NCI-H226 (cell line): ENCODE data around the gene TRIP4.
"Not testable (repeated sequence)": the region's sequence is repeated elsewhere in the genome, so short reads cannot be mapped to it uniquely, and the experiment has no call there.

Experiments
- DNase-seq: peaks from one replicate; pipeline ENCODE4 v3.0.0-alpha.2; 2015

TRIP4 gene

DNA sequence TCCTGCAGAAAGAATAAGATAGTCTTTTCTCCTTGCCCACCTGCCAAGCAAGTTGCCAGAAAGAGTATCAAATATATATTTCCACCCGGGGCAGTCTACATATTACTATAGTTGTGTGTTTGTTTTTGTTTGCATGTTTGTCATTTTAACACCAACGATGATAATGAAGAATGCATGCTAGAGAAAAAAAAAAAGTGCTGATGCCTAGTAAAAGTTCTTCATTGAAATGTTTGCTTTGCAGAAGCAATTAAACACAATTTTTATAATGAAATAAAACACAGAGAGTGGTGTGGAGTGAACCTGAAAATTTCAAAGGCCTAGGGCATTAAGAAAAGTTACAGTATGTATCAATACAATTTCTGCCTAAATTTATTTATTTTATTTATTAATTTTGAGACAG is 3.9 kb upstream of the TRIP4 start:
- no peak for DNase-seq

DNA sequence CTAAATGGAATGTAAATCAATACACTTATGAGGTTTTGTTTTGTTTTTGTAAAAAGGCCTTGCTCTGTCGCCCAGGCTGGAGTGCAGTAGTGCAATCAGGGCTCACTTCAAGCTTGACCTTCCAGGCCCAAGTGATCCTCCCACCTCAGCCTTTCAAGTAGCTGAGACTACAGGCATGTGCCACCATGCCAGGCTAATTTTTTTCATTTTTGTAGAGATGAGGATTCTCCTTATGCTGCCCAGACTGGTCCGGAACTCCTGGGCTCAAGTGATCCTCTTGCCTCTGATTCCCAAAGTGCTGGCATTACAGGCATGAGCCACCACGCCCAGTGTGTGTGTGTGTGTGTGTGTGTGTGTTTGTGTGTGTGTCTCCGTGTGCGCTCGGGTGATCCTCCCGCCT is 1.3 kb upstream of the TRIP4 start:
- no peak for DNase-seq

DNA sequence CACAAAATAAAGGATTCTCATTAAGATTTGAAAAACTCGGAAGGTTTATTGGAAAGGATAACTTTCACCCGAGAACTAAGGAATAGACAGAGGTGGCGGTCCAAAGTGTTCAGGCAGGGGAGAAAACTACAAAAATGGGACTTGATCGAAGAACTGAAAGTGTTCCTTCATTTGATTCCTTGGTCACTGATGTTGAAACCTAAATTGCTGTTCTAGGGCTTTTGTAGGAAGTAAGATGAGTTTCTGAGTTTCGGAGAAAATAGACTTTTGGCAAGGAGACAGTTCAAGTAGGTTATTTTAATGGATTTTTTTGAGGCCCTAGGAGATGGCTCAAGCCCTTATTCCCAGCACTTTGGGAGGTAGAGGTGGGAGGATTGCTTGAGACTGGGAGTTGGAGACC is 1.4 kb downstream of the TRIP4 start:
- no peak for DNase-seq

DNA sequence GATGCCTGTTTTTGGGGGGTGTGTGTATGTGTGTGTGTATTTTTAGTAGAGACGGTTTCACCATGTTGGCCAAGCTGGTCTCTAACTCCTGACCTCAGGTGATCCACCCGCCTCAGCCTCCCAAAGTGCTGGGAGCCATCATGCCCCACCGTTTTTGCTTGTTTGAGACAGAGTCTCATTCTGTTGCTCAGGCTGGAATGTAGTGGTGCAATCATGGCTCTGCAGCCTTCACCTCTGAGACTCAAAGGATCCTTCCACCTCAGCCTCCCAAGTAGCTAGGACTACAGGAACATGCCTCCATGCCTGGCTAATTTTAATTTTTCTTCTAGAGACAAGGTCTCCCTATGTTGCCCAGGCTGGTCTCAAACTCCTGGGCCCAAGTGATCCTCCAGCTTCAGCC is 4.8 kb downstream of the TRIP4 start:
- not testable (repeated sequence) for DNase-seq

DNA sequence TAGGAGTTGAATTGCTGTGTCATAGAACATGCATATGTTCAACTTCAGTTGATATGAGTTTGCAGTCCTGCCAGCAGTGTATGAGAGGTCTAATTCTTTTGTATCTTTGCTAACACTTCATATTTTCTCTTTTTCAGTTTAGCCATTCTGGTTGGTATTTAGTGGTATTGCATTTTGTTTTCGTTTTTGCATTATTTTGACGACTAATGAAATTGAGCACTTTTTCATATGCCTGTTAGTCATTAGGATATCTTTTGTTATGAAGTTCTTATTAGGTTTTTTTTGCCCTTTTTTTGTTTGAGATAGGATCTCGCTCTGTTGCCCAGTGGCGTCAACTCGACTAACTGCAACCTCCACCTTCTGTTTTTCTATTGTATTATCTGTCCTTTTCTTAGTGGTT is 9.2 kb downstream of the TRIP4 start:
- DNase-seq = no peak

DNA sequence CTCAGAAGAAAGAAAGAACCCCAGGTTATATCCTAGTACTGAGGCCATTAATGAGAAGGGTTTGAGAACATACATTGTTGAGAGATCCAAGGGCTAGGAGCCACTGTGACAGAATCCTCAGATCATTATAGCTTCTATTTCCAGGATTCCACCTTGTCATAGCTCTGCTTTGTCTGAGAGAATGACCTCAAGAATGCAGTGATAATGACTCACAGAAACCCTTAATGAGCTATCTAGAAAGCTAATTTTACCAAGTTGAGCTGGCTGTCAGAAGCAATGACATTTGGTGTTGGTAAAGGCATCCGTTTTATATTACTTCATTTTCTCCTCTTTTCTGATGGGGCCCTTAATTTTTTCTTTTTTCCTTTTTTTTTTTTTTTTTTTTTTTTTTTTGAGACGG is 10.9 kb downstream of the TRIP4 start:
- DNase-seq = no peak

DNA sequence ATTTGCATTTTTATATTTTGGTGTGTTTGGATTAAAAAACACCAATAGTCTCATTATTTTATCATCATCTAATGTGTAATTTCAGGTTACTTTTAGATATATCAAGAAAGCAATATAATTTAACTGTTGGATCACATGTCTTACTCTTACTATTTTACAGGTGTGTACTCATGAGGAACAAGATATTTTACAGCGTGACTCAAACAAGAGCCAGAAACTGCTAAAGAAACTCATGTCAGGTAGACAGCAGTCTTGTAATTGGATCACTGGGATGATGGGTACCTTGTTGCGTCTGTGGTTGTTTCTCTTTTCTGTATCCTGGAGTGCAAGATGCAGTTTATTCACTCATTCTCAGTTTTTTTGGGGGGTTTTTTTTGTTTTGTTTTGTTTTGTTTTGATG is 12.9 kb downstream of the TRIP4 start:
- no peak for DNase-seq

DNA sequence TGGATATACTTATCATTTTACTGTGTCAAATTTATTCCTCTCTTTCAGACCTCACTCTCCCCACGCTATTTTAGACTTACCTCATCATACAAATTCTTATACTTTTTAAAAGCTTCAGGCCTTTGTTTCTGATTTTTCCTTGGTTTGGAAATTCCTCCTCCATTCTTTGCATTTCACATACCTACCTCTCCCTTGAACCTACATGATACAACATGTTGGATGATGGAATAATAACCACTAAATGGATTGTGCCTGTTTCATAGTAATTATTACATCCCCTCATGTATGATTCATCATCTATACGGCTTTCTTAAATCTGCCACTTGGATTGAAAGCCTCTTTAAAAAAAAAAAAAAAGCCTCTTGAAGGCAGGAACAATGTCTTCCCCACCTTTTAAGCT is 24.6 kb downstream of the TRIP4 start:
- DNase-seq = no peak

DNA sequence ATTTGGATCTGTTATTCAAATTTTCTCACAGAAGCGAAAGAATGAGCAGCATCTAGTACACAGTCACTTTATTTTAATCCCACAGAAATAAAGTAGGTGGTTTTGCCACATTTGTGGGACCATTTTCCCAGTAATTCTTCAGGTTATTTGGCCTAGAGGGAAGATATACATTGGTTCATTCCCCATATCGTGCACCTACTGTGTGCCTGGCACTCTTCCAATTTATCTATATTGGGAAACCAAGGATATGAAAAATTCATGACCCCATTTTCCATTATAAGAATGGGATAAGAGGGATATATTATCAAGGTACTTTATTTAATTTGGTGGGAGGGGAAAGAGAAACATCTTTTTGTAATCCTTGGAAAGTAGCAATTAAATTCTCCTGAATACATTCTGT is 35.1 kb downstream of the TRIP4 start:
- no peak for DNase-seq

DNA sequence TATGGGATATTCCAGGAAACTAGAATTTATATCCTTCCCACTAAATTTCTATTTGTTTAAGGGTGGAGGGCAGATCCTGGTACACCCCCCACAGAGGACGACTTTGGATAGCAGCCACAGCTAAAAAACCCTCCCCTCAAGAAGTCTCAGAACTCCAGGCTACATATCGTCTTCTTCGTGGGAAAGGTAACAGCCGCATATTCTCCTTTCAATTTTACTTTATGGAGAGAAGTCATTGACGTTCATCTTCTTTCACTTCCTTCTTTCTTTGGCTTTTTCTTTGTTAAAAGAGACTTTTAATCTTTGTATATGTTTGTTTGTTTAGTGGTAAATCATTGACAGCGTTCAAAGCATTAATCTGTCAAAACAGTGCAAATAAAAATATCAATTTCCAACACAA is 36.3 kb downstream of the TRIP4 start:
- DNase-seq = no peak

DNA sequence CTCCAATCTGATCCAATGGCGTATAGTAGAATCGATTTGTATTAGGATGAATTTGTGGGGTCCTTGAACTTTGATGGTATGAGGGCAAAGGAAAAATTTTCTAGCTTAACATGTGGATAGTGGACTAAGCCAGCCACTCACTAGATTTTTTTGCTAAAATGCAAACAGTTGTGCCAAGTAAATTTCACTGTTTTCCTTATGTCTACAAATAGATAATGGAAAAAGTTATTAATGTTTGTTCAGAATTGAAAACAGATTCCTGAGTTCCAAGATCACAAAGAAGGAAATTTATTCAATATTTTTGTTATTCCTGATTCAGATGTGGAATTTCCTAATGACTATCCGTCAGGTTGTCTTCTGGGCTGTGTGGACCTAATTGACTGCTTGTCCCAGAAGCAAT is 37.6 kb downstream of the TRIP4 start:
- DNase-seq = no peak

DNA sequence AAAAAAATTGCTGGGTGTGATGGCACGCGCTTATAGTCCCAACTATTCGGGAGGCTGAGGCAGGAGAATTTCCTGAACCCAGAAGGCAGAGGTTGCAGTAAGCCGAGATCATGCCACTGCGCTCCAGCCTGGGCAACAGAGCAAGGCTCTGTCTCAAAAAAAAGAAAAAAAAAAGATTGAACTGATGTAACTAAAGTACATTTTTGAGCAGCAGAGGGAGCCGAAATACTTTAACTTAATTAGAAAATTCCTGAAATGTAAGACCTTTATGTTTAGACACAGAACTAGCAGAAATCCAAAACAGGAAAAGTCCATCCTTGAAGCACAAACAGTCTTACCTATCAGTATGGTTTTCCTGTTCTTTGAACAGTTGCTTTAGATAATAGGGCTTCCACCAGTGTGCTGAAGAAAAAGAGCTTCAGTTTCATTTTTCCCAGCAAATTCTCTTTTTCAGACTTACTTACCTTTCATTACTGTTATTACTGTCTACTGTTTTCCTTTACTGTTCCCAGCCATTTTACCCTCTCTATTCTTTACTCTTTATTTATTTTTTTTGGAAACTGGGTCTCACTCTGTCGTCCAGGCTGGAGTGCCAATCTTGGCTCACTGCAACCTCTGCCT is 39.3 kb downstream of the TRIP4 start:
- peak; percentile 14 for DNase-seq

DNA sequence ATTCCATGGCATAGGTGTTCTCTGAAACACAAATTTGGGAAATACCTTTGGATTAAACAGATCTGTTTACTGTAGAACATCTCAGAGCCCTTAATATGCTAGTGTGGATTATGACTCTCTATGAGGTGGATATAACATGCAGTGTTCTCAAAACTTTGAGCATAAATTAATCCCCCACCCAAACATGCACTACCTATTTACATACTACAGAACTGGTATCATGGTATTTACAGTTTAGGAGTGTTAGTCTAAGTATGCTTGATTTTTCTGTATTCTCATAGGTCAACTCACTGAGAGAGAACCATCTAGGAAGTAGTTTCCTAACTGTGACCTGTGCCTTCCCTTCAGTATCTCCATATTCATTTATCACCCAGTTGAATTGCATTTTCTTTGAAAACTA is 41.8 kb downstream of the TRIP4 start:
- no peak for DNase-seq

DNA sequence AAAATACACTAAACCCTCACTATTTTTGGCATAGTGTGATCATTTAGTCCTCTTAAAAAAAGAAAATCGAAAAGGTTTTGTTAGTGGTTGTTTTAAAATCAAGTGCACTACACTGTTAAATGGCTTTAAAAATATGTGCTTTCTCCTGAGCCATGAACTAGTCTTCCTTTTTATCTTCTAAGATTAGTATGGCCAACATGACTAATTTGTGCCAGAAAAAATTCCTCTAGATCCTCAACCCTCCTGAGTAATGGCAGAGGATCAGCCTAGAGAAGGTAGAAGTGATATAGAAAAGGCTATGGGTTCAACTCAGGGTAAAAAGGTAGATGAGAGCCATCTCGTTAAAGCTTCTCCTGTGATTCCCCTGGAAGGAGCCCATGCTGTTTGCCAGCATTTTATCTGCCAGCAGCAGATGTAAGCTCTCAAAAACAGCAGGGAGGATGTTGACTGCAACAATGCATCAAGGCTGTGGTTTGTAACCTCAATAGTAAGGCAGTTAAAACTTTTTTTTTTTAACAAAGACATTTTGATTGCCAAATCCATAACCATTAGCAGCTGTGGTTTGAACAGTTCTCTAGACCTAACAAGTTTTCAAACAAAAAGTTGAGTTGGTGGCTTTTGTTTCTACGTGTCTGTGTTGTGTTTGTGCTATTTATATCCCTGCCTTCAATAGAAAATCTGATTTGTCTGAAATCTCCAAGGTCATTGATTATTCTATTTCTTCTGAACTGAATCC is 42.5 kb downstream of the TRIP4 start:
- peak; percentile 64 for DNase-seq

DNA sequence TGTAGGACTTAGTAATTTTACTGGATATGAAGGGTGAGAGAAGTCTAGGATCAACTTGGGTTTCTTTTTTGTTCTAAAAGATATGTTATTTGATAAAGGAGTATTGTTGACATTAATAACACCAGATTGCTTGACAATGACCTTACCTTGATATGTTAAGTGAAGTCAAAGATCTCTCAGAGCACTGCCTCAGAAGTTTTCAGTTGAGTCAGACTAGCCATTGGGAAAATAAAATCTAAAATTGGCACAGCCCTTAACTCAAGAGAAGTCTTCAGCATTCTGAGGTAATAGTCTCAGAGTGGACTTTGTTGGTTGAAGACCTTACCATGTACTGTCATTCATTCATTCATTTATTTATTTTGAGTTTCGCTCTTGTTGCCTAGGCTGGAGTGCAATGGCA is 50.3 kb downstream of the TRIP4 start:
- DNase-seq = no peak

DNA sequence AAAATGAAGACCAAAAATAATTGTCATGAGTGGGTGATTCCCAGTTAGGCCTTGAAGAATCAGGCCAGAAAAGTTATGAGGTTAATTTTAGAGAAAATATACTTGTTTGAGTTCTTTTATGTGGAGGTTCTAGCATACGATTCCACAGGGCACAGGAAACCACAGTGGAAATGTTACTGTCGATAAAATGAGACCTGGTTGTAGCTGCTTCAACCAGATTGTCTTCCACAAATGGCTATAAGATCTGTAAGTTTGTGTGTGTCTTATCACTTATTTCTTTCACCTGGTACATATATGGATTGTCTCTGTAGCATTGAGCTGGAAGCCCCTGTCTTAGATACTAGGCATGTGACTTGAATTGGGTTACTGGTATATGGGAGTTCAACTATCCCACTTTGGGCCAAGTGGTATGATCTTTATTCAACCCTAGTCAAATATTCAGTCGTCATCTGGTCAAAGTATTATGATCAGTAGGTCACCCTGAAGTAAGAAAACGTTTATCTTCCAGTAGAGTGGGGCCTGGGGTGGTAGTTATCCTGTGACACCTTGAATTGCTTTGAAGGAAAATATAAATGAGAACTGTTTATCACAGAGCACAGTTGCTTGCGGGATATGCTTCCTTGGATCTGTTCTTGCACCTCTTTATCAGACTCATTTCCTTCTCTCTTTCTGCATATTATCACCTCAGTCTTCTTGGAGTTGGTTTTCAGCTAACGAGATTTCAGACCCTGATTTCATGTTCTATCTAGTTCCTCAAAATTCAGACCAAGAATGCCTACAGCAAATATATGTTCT is 51.2 kb downstream of the TRIP4 start:
- DNase-seq = no peak

DNA sequence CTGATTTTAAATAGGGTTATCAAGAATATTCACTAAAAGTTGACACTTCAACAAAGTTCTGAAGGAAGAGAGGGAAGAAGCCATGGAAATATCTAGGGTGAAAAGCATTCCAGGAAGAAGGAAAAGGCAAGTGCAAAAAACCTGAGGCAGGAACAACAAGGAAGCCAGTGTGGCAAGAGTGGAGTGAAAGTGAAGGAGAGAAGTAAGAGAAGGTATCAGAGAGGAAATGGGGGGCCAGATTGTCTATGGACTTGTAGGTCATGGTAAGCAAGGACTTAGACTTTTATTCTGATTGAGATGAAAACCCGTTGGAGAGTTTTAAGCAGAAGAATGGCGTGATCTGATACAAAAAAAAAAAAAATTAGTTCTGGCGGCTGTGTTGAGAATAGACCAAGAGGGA is 54.2 kb downstream of the TRIP4 start:
- no peak for DNase-seq

DNA sequence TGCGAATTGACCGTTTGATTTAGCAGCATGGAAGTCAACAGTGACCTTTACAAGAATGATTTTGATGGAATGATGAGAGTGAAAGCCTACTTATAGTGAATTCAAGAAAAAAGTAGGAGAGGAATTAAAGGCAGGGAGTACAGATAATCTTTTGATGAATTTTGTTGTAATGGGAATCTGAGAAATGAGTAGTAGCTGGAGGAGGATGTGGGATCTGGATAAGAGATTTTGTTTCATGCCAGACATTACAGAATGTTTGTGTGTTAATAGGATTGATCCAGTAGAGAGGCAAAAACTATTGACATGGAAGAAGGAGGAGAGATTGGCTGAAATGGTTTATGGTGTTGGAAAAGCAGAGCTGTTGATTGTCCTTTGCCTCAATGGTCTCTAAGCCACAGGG is 55.4 kb downstream of the TRIP4 start:
- peak; percentile 46 for DNase-seq

DNA sequence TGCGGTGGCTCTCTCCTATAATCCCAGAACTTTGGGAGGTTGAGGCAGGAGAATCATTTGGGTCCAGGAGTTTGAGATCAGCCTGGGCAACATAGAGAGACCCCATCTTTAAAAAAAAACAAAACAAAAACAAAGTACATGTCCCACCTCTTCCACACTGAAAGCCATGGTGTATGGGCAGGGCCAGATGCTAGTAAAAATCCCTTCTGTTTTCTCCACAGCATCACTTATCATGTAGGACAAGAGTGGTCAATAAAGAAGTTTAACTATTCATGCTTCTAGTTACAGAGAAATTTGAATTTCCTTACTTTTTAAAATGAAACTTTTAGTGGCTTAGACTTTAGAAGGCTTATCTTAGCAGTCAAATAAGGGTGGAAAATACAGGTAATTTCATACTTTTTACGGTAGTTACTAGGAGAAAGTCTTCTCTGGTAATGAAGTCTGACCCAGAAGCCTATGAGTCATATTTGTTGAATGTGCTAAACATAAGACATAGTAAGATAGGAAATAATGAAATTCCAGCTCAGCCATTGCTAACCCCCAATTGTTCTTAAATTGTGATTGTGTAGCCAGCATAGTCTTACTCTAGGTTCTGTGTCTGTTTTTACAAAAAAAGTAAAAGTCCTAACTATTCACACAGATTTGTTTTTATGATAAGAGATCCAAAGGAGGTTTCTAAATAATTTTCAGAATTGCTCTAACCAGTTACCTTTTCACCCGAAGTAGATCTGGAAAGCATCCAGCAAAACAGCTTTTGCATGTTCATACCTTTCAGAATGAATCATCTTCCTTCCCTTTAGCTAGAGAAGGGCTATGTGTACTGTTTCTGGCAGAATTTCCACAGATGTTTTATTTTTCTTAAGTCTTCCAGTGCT is 56.3 kb downstream of the TRIP4 start:
- peak; percentile 95 for DNase-seq

DNA sequence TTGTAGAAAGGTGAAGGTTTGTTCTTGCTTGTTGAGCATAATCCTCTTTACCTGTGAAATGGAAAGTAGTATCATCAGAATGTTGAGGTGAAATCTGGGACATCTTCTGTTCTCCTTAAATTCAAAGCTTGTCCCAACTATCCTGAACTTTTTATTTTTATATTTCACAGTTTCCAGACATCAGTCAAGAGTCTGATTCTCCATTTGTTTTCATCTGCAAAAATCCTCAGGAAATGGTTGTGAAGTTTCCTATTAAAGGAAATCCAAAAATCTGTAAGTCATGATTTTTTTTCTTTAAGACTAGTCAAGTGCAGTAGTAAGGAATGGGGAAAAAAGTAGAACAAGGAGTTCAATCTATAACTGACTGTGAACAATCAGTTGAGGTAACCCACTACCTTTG is 57.2 kb downstream of the TRIP4 start:
- no peak for DNase-seq

DNA sequence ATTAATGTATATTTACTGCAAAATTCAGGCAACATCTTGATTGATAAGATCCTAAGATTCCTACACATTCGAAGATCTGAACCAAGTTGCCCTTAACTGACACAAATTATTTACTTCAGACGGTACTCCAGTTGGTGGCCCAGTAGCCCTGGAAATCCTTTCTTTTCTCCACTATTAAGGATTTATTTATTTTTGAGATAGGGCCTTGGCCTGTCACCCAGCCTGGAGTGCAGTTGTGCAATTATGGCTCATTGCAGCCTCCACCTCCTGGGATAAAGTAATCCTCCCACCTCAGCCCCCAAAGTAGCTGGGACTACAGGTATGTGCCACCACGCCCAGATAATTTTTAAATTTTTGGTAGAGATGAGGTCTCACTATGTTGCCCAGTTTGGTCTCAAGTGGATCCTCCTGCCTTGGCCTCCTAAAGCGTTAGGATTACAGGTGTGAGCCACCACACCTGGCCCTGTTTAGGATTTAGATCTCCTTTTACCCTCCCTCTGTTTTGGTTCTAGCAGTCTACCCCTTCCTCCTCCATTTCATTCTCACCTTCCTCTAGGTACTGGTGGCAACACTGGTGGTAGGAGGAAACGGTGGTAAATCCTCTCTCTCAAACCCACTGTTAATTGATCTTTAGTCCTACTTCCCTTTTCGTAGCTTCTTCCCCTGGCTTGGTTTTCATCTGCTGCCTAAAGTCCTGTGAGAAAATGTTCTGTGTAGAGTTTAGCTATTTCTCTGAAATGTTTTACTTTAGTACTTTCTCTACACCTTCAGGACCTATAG is 60.1 kb downstream of the TRIP4 start:
- no peak for DNase-seq

DNA sequence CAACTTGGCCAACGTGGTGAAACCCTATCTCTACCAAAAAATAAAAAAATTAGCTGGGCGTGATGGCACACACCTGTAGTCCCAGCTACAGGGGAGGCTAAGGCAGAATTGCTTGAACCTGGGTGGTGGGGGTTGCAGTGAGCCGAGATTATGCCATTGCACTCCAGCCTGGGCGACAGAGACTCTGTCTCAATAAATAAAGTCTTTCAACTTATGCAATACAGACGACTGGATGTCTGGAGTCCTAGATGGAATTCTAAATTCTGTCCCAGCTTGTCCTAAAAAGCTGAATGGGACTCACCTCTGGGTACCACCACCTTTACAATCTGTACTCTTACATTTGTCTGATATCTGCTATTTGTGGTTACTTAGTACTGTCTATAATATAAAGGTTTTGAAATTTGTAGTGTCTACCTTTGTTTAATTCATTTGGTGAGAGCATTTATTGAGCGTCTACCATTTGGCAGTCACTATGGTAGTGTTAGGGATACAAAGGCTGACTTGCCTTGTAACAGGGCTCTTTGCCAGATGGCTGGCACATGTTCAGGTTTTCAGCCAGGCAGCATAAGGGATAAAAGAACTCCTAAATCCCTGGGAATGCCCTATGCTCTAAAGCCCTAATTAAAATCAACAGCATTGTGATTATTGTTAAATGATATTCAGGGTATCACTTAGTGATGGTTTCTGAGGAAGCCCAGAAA is 65.5 kb downstream of the TRIP4 start:
- DNase-seq = no peak
